Osteocyte (in vitro differentiated cells): ENCODE results near the gene CTBP1. TPM values are rescaled to one million over a fixed set of nuclear protein-coding genes. Genes with fewer than 3 reads are reported as not detected.
"Not testable (repeated sequence)": the region's sequence is repeated elsewhere in the genome, so short reads cannot be mapped to it uniquely, and the experiment has no call there.

Experiments
- DNase-seq: peaks from one replicate; pipeline ENCODE4 v3.0.0; 2021; ENCODE audit warnings: mixed read lengths; ENCODE audit not compliant: unreplicated experiment; ENCODE audit errors: extremely low spot score
- H3K27ac Mint-ChIP-seq: one replicate; pipeline ENCODE4 v1.8.0; 2021; ENCODE audit warnings: mild to moderate bottlenecking, mixed read lengths; ENCODE audit not compliant: unreplicated experiment
- H3K27me3 Mint-ChIP-seq: one replicate; pipeline ENCODE4 v1.8.0; 2021; ENCODE audit warnings: mixed read lengths; ENCODE audit not compliant: unreplicated experiment
- H3K36me3 Mint-ChIP-seq: one replicate; pipeline ENCODE4 v1.8.0; 2021; ENCODE audit warnings: mixed read lengths; ENCODE audit not compliant: unreplicated experiment
- H3K4me1 Mint-ChIP-seq: one replicate; pipeline ENCODE4 v1.8.0; 2021; ENCODE audit warnings: mixed read lengths; ENCODE audit not compliant: unreplicated experiment
- H3K4me3 Mint-ChIP-seq: one replicate; pipeline ENCODE4 v1.8.0; 2021; ENCODE audit warnings: mild to moderate bottlenecking, moderate library complexity, mixed read lengths; ENCODE audit not compliant: unreplicated experiment
- H3K9me3 Mint-ChIP-seq: one replicate; pipeline ENCODE4 v1.8.0; 2021; ENCODE audit warnings: mixed read lengths; ENCODE audit not compliant: unreplicated experiment
- CTCF ChIP-seq: fragments of 200-600 bp; sonication (generic); IDR thresholded peaks from 2 replicates; pipeline ENCODE4 v1.5.0; 2021; ENCODE audit warnings: antibody characterized with exemption, mild to moderate bottlenecking, moderate library complexity
- total RNA-seq: library from RNA; stranded (reverse); gene quantifications from 2 replicates; pipeline ENCODE4 v1.2.1, GENCODE V29; 2021

The CTBP1 gene
- total RNA-seq, 1 donor from 2014 or later, result 172 TPM

GRCh38 chr4:1237981-1238675 is 10.8 kb downstream of the CTBP1 start:
- Mint-ChIP-seq H3K27me3 (no peaks in the 10 kb centered on the region), H3K36me3 (peaks cover 25% of the 10 kb centered on the region), H3K9me3 (no peaks in the 10 kb centered on the region), H3K27ac (no peak overlapping the region), H3K4me1 (peaks cover 32% of the 10 kb centered on the region), H3K4me3 (no peak overlapping the region)
- no peak for TF ChIP-seq CTCF
- no peak for DNase-seq

DNA sequence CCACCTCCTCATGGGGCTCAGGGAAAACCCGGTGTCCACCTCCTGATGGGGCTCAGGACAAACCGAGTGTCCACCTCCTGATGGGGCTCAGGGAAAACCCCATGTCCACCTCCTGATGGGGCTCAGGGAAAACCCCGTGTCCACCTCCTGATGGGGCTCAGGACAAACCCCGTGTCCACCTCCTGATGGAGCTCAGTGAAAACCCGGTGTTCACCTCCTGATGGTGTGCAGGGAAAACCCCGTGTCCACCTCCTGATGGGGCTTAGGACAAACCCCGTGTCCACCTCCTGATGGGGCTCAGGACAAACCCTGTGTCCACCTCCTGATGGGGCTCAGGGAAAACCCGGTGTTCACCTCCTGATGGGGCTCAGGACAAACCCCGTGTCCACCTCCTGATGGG is 11.7 kb downstream of the CTBP1 start:
- Mint-ChIP-seq H3K4me1 (peaks cover 30% of the 10 kb centered on the region), H3K36me3 (peaks cover 30% of the 10 kb centered on the region)
- not testable (repeated sequence) for H3K4me3 Mint-ChIP-seq, H3K9me3 Mint-ChIP-seq, H3K27me3 Mint-ChIP-seq, DNase-seq, H3K27ac Mint-ChIP-seq

GRCh38 chr4:1236836-1237235 is 12.1 kb downstream of the CTBP1 start:
- not testable (repeated sequence) for DNase-seq, H3K27me3 Mint-ChIP-seq, H3K9me3 Mint-ChIP-seq, H3K27ac Mint-ChIP-seq, H3K4me3 Mint-ChIP-seq
- peaks cover 30% of the 10 kb centered on the region for H3K4me1 Mint-ChIP-seq
- peaks cover 32% of the 10 kb centered on the region for H3K36me3 Mint-ChIP-seq

DNA sequence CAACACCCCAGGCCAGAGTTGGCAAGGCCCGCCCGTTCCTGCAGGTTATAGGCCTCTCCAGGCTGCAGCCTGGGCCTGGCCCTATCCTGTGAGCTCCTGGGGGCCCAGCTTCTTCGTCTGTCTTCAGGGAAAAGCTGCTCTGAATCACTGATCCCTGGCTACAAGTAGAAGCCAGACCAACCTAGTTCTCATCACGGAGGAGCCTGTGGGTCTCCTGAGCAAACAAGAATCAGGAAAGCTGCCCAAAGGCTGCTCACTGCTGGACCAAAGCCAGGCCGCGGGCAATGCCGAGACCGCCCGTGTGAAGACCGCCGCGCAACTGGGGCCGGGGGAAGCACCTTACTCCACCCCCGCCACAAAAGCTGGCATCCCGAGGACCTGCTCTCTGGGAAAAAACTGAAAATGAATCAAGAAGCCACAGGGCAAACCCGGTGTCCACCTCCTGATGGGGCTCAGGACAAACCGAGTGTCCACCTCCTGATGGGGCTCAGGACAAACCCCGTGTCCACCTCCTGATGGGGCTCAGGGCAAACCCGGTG is 12.8 kb downstream of the CTBP1 start:
- H3K36me3 Mint-ChIP-seq, result peaks cover 38% of the 10 kb centered on the region

DNA sequence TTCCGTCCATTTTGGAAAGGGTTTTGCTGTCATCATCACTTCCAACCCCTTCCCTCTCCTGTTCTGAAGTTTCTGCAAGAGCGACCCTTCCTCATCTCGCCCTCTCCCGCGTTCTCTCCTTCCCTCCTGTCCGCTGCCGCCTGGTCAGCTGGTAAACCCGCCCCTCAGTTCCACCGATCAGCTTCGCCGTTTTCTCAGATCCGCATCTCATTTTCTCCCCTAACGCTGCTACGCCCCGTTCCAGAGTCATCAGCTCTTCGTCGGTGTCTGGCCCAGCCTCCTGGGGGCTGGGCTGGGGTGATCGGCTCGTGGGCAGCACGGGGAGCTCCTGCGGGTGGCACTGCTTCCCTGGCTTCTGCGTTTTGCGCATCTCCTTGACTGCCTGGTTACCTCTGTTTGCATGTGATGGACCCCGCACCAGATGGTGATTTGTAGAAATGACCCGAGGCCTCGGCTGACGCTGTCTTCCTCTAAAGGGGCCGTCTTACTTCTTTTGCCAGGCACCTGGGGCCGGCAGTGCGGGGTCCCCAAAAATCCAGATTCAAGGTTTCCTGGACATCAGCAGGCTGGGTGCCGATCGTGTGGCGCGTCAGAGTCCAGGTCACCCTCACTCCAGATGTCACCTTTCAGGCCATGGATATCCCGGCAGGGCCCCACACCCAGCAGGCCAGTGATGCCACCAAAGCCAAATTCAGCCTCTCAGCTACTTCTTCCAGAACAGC is 13.4 kb downstream of the CTBP1 start:
- Mint-ChIP-seq H3K9me3 (no peaks in the 10 kb centered on the region), H3K36me3 (peaks cover 39% of the 10 kb centered on the region), H3K27me3 (no peaks in the 10 kb centered on the region), H3K27ac (peak overlapping the region; percentile 29), H3K4me3 (no peak overlapping the region), H3K4me1 (peaks cover 30% of the 10 kb centered on the region)
- no peak for DNase-seq
- no peak for TF ChIP-seq CTCF

More for the DNA sequence above, 12.8 kb downstream of the CTBP1 start:
- no peak for DNase-seq
- Mint-ChIP-seq H3K4me1 (peaks cover 30% of the 10 kb centered on the region), H3K9me3 (no peaks in the 10 kb centered on the region), H3K27me3 (no peaks in the 10 kb centered on the region), H3K27ac (no peak overlapping the region), H3K4me3 (no peak overlapping the region)
- TF ChIP-seq CTCF, result no peak

DNA sequence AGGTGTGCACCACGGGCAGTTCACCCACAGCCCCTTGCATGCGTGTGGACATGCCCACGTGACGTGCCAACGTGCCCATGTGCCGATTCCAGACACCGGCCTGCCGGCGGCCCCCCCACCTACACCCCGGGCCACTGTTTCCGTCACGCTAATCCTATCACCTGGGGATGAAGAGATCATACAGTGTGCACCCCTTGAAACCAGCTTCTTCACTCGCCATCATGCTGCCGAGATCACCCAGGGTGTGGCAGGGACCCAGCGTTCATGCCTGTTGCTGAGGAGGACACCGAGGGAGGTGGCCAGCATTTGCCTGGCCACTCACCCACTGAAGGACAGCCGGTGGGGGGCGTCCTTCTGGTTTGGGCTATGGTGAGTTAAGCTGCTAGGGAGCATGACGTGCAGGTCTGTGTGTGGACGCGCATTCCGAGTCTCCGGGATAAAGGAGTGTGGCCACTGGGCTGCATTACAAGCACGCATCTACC is 14.1 kb downstream of the CTBP1 start:
- H3K4me1 Mint-ChIP-seq, result peaks cover 30% of the 10 kb centered on the region
- no peaks in the 10 kb centered on the region for H3K9me3 Mint-ChIP-seq
- no peaks in the 10 kb centered on the region for H3K27me3 Mint-ChIP-seq
- peak overlapping the region; percentile 85 for H3K27ac Mint-ChIP-seq
- no peak overlapping the region for H3K4me3 Mint-ChIP-seq
- DNase-seq, result no peak
- TF ChIP-seq CTCF, result no peak
- H3K36me3 Mint-ChIP-seq, result peaks cover 39% of the 10 kb centered on the region
